K562 (cell line): ENCODE results near the gene SORCS2. TPM values are rescaled to one million over a fixed set of nuclear protein-coding genes. Genes with fewer than 3 reads are reported as not detected.

Experiments used
- ATAC-seq: fragments of 200-7000 bp; cut with Tn5 transposase; 3 replicates; pipeline ENCODE4 v1.9.1; 2020; ENCODE audit warnings: moderate library complexity
- BruUV-seq: library from RNA; stranded (reverse); fragments of 400-500 nt; replicated peaks from 2 replicates; lab custom pipeline; 2021; lab: Mats Ljungman, UMichigan
- CTCF ChIA-PET: fragments of 300-600 bp; formaldehyde crosslinking; extraction: SDS; loops from one replicate; lab custom pipeline; 2021; ENCODE audit warnings: low intra/inter-chr PET ratio; lab: Yijun Ruan, JAX
- POLR2A ChIA-PET: fragments of 300-600, 350-650 bp; sonication (Branson Sonifier 250); formaldehyde crosslinking; extraction: SDS; loops from one replicate; lab custom pipeline; 2021; ENCODE audit warnings: antibody characterized with exemption, inconsistent platforms; lab: Yijun Ruan, JAX
- DNase-seq, 4 experiments: peaks; one replicate each; pipeline versions ENCODE4 v3.0.0 to v3.0.0-alpha.2; 2011 to 2018; ENCODE audit warnings: low spot score in 3 of 4, mixed read lengths in 3 of 4; ENCODE audit errors: extremely low read depth in 1 of 4
- FAIRE-seq: peaks from 2 replicates; lab custom pipeline; 2011; peaks lifted over from hg19 to GRCh38; lab: Jason Lieb, UNC
- H2AFZ ChIP-seq: 2 replicates; pipeline ENCODE4 v1.6.0; 2011; ENCODE audit warnings: low read depth, low read length, control low read depth, inconsistent platforms
- H3K27ac ChIP-seq: fragments of 200-600 bp; 3 replicates; pipeline ENCODE4 v1.8.0; 2011; ENCODE audit warnings: low read depth, mild to moderate bottlenecking, control low read depth, inconsistent platforms, low read length, moderate library complexity, mixed read lengths; ENCODE audit errors: extremely low read depth
- H3K27me3 ChIP-seq, 2 experiments: fragments of 300-600 bp in 1 of 2; 2 replicates in 1 of 2; 3 replicates in 1 of 2; pipeline versions ENCODE4 v1.6.0 to v1.8.0; 2011; ENCODE audit warnings: inconsistent platforms in 2 of 2, low read length in 2 of 2, mild to moderate bottlenecking in 1 of 2, mixed read lengths in 1 of 2, moderate library complexity in 1 of 2; ENCODE audit not compliant: control insufficient read depth in 2 of 2, insufficient read depth in 2 of 2
- H3K36me3 ChIP-seq: fragments of 300-600 bp; 3 replicates; pipeline ENCODE4 v1.8.0; 2011; ENCODE audit warnings: mild to moderate bottlenecking, low read length, inconsistent platforms; ENCODE audit not compliant: control insufficient read depth, insufficient read depth
- H3K4me1 ChIP-seq, 2 experiments: fragments of 200-600 bp in 1 of 2; replicated peaks in 1 of 2; 2 replicates in 1 of 2; 3 replicates in 1 of 2; pipeline versions ENCODE4 v1.5.1 to v1.8.0; 2011; ENCODE audit warnings: inconsistent platforms in 2 of 2, low read length in 2 of 2, mild to moderate bottlenecking in 1 of 2, mixed read lengths in 1 of 2, moderate library complexity in 1 of 2; ENCODE audit not compliant: control insufficient read depth in 2 of 2, insufficient read depth in 2 of 2
- H3K4me2 ChIP-seq: 2 replicates; pipeline ENCODE4 v1.6.1; 2011; ENCODE audit warnings: low read length, control low read depth, inconsistent platforms, mixed read lengths; ENCODE audit not compliant: insufficient read depth
- H3K4me3 ChIP-seq: fragments of 200-600 bp; sonication (generic), shearing (Covaris generic); 2 replicates; pipeline ENCODE4 v1.5.1; 2016; ENCODE audit warnings: control low read depth, inconsistent platforms
- H3K79me2 ChIP-seq: fragments of 200-600 bp; 3 replicates; pipeline ENCODE4 v1.8.0; 2011; ENCODE audit warnings: low read length, inconsistent platforms; ENCODE audit not compliant: control insufficient read depth, insufficient read depth
- H3K9ac ChIP-seq, 2 experiments: 2 replicates each; pipeline versions ENCODE4 v1.6.0 to v1.6.1; 2011; ENCODE audit warnings: low read depth in 2 of 2, low read length in 2 of 2, control low read depth in 1 of 2, inconsistent platforms in 1 of 2, mild to moderate bottlenecking in 1 of 2, mixed read lengths in 1 of 2; ENCODE audit not compliant: insufficient read depth in 1 of 2
- H3K9me1 ChIP-seq: one replicate; pipeline ENCODE4 v1.6.0; 2011; ENCODE audit warnings: inconsistent platforms, mild to moderate bottlenecking, low read length, moderate library complexity; ENCODE audit not compliant: control insufficient read depth, insufficient read depth
- H3K9me3 ChIP-seq: replicated peaks from 2 replicates; pipeline ENCODE4 v1.5.1; 2011; ENCODE audit warnings: low read depth, low read length, inconsistent platforms; ENCODE audit not compliant: control insufficient read depth, insufficient read depth
- H4K20me1 ChIP-seq: replicated peaks from 2 replicates; pipeline ENCODE4 v1.6.1; 2011; ENCODE audit warnings: low read length, inconsistent platforms, mixed read lengths; ENCODE audit not compliant: control insufficient read depth, insufficient read depth
- BRCA1 ChIP-seq, 2 experiments: fragments of 450-650 bp in 1 of 2; sonication (generic) in 1 of 2; formaldehyde crosslinking in 1 of 2; IDR thresholded peaks; 2 replicates each; pipeline versions ENCODE4 v1.5.0 to v1.6.1; 2017 to 2020; ENCODE audit warnings: mild to moderate bottlenecking in 1 of 2, missing genetic modification reagents in 1 of 2
- ETV6 ChIP-seq, 3 experiments: fragments of 150-350 bp in 1 of 3; sonication (generic) in 1 of 3; formaldehyde crosslinking in 1 of 3; IDR thresholded peaks; 2 replicates each; pipeline versions ENCODE4 v1.6.1 to v1.8.0; 2014 to 2022; ENCODE audit warnings: borderline replicate concordance in 2 of 3, low read depth in 2 of 3, antibody characterized with exemption in 1 of 3, low read length in 1 of 3, mild to moderate bottlenecking in 1 of 3, missing genetic modification reagents in 1 of 3
- HNRNPL ChIP-seq: fragments of 200-400 bp; formaldehyde crosslinking; IDR thresholded peaks from 2 replicates; pipeline ENCODE4 v1.6.1; 2017; ENCODE audit warnings: low read depth, mild to moderate bottlenecking, low read length
- SMAD2 ChIP-seq: fragments of 150-350 bp; IDR thresholded peaks from 2 replicates; pipeline ENCODE4 v1.6.1; 2014; ENCODE audit warnings: low read depth, mild to moderate bottlenecking, low read length
- WGBS: fragments of 100-300 bp; shearing (Covaris generic); methylation state at CpG from one replicate; pipeline ENCODE4 v1.1.6; 2016; ENCODE audit warnings: low coverage, mixed read lengths; ENCODE audit not compliant: insufficient coverage; ENCODE audit errors: missing lambda C conversion rate; 5-methylcytosine and 5-hydroxymethylcytosine counted together
- in situ Hi-C: fragments of 300-500 bp; cut with MboI; formaldehyde crosslinking; loops from 4 replicates; pipeline ENCODE4 v1.15.0; 2018; ENCODE audit warnings: inconsistent platforms, mixed read lengths
- intact Hi-C: fragments of 100-400 bp; cut with micrococcal nuclease; formaldehyde crosslinking; loops from 2 replicates; pipeline ENCODE4 v1.14.2; 2022
- polyA plus RNA-seq, 8 experiments: library from polyadenylated mRNA; depleted of rRNA in 4 of 8; stranded (reverse) in 5 of 8; unstranded in 3 of 8; fragments of >200 nt; fragmentation: Nextera tagmentation in 2 of 8; fragmentation: Illumina TruSeq in 1 of 8; extraction: Ambion mirVana in 2 of 8; extraction: Trizol in 1 of 8; gene quantifications; 2 replicates each; pipeline versions ENCODE4 v1.2.1 to v1.2.3, GENCODE V29; 2011 to 2014; ENCODE audit warnings: inconsistent platforms in 1 of 8, missing spikeins in 1 of 8
- total RNA-seq, 7 experiments: library from RNA; depleted of rRNA in 6 of 7; stranded (reverse); fragments of >200 nt in 6 of 7; fragmentation: Illumina TruSeq in 2 of 7; extraction: Trizol in 2 of 7; gene quantifications; 2 replicates each; pipeline versions ENCODE4 v1.2.1 to v1.2.3, GENCODE V29; 2011 to 2021; ENCODE audit warnings: low replicate concordance in 1 of 7
- TF ChIP-seq, protein P1 (sequence below): fragments of 450-650 bp; conservative IDR thresholded peaks from 2 replicates; pipeline ENCODE4 v1.6.1; 2016; ENCODE audit warnings: missing genetic modification characterization, low read depth, mild to moderate bottlenecking, control low read depth, missing compliant biosample characterization

Gene SORCS2
- total and polyA plus RNA-seq, 9 of the 15 experiments (the other 6 are each of a cell fraction or from before 2014, with no cell fraction given), result not detected

DNA sequence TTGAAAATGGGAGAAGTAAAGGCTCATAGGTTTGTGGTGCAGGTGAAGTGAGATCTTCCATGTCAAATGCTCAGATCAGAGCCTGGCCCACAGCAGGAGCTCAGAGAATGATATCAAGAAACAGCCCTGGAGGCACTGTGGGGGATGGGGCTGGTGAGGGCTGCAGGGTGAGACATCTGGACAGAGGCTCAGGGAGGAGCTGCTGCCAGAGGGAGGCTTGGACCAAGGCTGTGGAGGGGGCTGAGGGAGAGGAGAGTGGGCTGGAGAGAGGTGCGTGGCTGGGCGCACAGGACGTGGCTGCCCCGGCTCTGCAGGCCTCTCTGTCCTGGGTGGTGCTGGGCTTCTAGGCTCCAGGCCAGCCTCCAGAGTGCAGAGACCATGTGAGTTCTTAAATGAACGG lies 5.6 kb downstream of the SORCS2 start:
- TF ChIP-seq, protein P1, sequence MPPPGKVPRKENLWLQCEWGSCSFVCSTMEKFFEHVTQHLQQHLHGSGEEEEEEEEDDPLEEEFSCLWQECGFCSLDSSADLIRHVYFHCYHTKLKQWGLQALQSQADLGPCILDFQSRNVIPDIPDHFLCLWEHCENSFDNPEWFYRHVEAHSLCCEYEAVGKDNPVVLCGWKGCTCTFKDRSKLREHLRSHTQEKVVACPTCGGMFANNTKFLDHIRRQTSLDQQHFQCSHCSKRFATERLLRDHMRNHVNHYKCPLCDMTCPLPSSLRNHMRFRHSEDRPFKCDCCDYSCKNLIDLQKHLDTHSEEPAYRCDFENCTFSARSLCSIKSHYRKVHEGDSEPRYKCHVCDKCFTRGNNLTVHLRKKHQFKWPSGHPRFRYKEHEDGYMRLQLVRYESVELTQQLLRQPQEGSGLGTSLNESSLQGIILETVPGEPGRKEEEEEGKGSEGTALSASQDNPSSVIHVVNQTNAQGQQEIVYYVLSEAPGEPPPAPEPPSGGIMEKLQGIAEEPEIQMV, result no peak
- TF ChIP-seq ETV6 (IDR thresholded peaks at IDR 0.05; ENCODE audit: borderline replicate concordance in 1 of 2, low read depth in 2 of 2, low read length in 1 of 2) (no peak), ETV6 (CRISPR knock-in tag; IDR thresholded peaks at IDR 0.05; ENCODE audit: borderline replicate concordance) (no peak), HNRNPL (no peak), BRCA1 (IDR thresholded peaks at IDR 0.05) (no peak), BRCA1 (CRISPR knock-in tag; IDR thresholded peaks at IDR 0.05) (no peak), SMAD2 (no peak)
- Histone ChIP-seq H3K27ac (no peak overlapping the region), H4K20me1 (peaks cover 4% of the 10 kb centered on the region; the same call in 1 of the 2 replicates), H3K36me3 (no peaks in the 10 kb centered on the region), H2AFZ (no peak overlapping the region), H3K4me1 (peaks cover 0 to 2% of the 10 kb centered on the region in 2 experiments; a peak in 1 of 5 replicates), H3K9ac (0 out of 4 replicates have a peak overlapping the region, but pooled peaks of 1 of the 2 experiments have one; percentile 14), H3K9me3 (no peaks in the 10 kb centered on the region), H3K9me1 (no peaks in the 10 kb centered on the region), H3K79me2 (no peaks in the 10 kb centered on the region), H3K4me2 (no peak overlapping the region), H3K4me3 (no peak overlapping the region), H3K27me3 (peaks cover 18 to 59% of the 10 kb centered on the region in 2 experiments; a peak in 4 of 5 replicates)
- POLR2A ChIA-PET, result no interaction called here
- FAIRE-seq (no peak), ATAC-seq (no peak), DNase-seq (no peak)
- WGBS, result 0% methylated on average over 5 of the region's 5 CpGs
- BruUV-seq, result no TSS peak
- in situ Hi-C loops, result no loop called here
- CTCF ChIA-PET, result no interaction called here
- intact Hi-C loops, result loop anchor here (5.0 to 10.0 kb wide), 3 partner anchors 97 to 607 kb away; no protein-coding TSS in a partner anchor
